22Rv1 (cell line): ENCODE measurements around the gene POLA1.

Experiments used
- ZFX ChIP-seq: fragments of 450-650 bp; IDR thresholded peaks from 2 replicates; pipeline ENCODE4 v1.6.1; 2017; ENCODE audit warnings: antibody characterized with exemption, borderline replicate concordance
- TF ChIP-seq, protein P1 (sequence below): fragments of 450-650 bp; IDR thresholded peaks from 2 replicates; pipeline ENCODE4 v1.5.1; 2017; ENCODE audit warnings: mild to moderate bottlenecking

DNA sequence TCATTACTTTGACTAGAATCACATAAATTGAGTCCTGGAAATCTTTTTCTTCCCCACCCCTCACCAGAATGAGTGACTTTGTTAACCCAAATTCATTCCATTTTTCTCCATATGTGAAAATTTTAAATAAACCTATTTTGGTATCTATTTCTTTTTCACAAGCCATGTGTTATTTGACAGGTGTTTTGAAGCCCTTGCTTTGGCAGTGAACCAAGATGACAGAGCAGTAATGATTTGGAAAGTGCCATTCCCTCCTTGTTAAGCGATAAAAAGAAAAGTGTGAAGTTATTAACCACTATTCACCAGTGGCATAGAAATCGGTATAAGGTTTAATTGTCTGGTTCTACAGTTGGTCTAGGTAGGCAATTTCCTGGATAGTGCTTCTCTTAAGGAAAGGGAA lies 66.1 kb downstream of the POLA1 start:
- TF ChIP-seq, protein P1, sequence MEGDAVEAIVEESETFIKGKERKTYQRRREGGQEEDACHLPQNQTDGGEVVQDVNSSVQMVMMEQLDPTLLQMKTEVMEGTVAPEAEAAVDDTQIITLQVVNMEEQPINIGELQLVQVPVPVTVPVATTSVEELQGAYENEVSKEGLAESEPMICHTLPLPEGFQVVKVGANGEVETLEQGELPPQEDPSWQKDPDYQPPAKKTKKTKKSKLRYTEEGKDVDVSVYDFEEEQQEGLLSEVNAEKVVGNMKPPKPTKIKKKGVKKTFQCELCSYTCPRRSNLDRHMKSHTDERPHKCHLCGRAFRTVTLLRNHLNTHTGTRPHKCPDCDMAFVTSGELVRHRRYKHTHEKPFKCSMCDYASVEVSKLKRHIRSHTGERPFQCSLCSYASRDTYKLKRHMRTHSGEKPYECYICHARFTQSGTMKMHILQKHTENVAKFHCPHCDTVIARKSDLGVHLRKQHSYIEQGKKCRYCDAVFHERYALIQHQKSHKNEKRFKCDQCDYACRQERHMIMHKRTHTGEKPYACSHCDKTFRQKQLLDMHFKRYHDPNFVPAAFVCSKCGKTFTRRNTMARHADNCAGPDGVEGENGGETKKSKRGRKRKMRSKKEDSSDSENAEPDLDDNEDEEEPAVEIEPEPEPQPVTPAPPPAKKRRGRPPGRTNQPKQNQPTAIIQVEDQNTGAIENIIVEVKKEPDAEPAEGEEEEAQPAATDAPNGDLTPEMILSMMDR: no peak
- no peak for TF ChIP-seq ZFX
